ENCODE results near the gene HCN2.

HCN2 gene

DNA sequence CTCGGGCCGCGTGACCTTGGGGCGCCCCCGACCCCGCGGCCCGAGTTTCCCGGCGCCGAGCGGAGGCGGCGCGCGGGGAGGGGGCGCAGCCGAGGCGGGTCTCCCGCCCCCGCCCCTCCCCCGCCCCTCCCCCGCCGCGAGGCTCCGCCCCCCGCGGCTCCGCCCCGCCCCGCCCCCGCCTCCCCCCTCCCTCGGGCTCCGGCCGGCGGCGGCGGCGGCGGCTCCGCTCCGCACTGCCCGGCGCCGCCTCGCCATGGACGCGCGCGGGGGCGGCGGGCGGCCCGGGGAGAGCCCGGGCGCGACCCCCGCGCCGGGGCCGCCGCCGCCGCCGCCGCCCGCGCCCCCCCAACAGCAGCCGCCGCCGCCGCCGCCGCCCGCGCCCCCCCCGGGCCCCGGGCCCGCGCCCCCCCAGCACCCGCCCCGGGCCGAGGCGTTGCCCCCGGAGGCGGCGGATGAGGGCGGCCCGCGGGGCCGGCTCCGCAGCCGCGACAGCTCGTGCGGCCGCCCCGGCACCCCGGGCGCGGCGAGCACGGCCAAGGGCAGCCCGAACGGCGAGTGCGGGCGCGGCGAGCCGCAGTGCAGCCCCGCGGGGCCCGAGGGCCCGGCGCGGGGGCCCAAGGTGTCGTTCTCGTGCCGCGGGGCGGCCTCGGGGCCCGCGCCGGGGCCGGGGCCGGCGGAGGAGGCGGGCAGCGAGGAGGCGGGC is at the start of gene HCN2:
TSS of gene HCN2 (plus strand) at position 189 of the 703 bp plus-strand sequence. CDS start at position 254, 65 bp downstream.
- Histone ChIP-seq H3K4me3 (ENCODE audit: low read length in 2 of 2) (no peak within 1 kb of the TSS), H3K9ac (ENCODE audit: low read length in 2 of 2) (no peak within 1 kb of the TSS), H3K4me1 (ENCODE audit: control insufficient read depth, insufficient read depth, low read length) (peaks cover 18% of the 10 kb centered on the region), H3K27me3 (ENCODE audit: control insufficient read depth in 1 of 2, insufficient read depth in 2 of 2, low read length in 2 of 2) (peaks cover 27 to 44% of the 10 kb centered on the region in 2 donors), H3K9me3 (ENCODE audit: control insufficient read depth in 2 of 2, low read length in 2 of 2) (no peaks in the 10 kb centered on the region), H3K27ac (ENCODE audit: low read length) (no peak within 1 kb of the TSS), H3K36me3 (ENCODE audit: control insufficient read depth in 2 of 2, insufficient read depth in 2 of 2, low read length in 2 of 2) (no peaks in the 10 kb centered on the region)

DNA sequence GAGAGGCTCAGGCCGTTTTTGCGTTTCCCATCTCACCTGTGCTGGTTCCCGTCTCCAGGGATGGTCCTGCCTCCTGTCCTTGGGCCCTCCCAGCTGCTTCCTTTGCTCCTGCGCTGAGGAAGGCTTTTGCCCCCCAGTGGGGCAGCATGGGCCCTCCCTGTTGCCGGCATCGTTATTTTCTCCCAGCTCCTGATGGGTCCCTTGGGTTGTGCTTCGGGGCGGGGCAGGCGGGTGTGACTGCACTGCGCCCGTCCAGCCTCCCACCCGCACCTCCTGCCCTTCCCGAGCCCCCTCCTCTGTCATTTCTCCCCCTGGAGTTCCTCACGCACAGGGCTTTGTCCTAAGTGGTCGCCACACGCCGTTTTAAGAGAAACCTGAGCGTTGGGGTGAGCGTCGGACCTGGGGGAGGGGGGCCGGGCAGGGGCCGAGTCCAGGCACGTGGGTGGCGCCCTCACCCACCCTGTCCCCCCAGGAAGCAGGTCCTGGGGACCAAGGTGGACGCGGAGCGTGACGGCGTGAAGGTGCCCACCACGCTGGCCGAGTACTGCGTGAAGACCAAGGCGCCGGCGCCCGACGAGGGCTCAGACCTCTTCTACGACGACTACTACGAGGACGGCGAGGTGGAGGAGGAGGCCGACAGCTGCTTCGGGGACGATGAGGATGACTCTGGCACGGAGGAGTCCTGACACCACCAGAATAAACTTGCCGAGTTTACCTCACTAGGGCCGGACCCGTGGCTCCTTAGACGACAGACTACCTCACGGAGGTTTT is 48.6 kb upstream of the HCN2 start:
- H3K9me3 ChIP-seq (ENCODE audit: control insufficient read depth in 2 of 2, low read length in 2 of 2) = no peaks in the 10 kb centered on the region
- peaks cover 28 to 29% of the 10 kb centered on the region in 2 donors for H3K36me3 ChIP-seq (ENCODE audit: control insufficient read depth in 2 of 2, insufficient read depth in 2 of 2, low read length in 2 of 2)
- no peak overlapping the region for H3K27ac ChIP-seq (ENCODE audit: low read length)
- peaks cover 2% of the 10 kb centered on the region for H3K4me1 ChIP-seq (ENCODE audit: control insufficient read depth, insufficient read depth, low read length)
- no peak overlapping the region for H3K9ac ChIP-seq (ENCODE audit: low read length in 2 of 2)
- H3K27me3 ChIP-seq (ENCODE audit: control insufficient read depth in 1 of 2, insufficient read depth in 2 of 2, low read length in 2 of 2) = no peaks in the 10 kb centered on the region
- H3K4me3 ChIP-seq (ENCODE audit: low read length in 2 of 2) = no peak overlapping the region

DNA sequence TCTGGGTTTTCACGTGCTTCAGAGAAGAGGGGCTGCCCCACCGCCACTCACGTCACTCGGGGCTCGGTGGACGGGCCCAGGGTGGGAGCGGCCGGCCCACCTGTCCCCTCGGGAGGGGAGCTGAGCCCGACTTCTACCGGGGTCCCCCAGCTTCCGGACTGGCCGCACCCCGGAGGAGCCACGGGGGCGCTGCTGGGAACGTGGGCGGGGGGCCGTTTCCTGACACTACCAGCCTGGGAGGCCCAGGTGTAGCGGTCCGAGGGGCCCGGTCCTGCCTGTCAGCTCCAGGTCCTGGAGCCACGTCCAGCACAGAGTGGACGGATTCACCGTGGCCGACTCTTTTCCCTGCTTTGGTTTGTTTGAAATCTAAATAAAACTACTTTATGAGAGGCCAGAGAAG is 48.0 kb upstream of the HCN2 start:
- Histone ChIP-seq H3K27me3 (ENCODE audit: control insufficient read depth in 1 of 2, insufficient read depth in 2 of 2, low read length in 2 of 2) (no peaks in the 10 kb centered on the region), H3K4me3 (ENCODE audit: low read length in 2 of 2) (no peak overlapping the region), H3K9ac (ENCODE audit: low read length in 2 of 2) (no peak overlapping the region), H3K36me3 (ENCODE audit: control insufficient read depth in 2 of 2, insufficient read depth in 2 of 2, low read length in 2 of 2) (peaks cover 22 to 23% of the 10 kb centered on the region in 2 donors), H3K4me1 (ENCODE audit: control insufficient read depth, insufficient read depth, low read length) (peaks cover 2% of the 10 kb centered on the region), H3K27ac (ENCODE audit: low read length) (no peak overlapping the region), H3K9me3 (ENCODE audit: control insufficient read depth in 2 of 2, low read length in 2 of 2) (no peaks in the 10 kb centered on the region)

DNA sequence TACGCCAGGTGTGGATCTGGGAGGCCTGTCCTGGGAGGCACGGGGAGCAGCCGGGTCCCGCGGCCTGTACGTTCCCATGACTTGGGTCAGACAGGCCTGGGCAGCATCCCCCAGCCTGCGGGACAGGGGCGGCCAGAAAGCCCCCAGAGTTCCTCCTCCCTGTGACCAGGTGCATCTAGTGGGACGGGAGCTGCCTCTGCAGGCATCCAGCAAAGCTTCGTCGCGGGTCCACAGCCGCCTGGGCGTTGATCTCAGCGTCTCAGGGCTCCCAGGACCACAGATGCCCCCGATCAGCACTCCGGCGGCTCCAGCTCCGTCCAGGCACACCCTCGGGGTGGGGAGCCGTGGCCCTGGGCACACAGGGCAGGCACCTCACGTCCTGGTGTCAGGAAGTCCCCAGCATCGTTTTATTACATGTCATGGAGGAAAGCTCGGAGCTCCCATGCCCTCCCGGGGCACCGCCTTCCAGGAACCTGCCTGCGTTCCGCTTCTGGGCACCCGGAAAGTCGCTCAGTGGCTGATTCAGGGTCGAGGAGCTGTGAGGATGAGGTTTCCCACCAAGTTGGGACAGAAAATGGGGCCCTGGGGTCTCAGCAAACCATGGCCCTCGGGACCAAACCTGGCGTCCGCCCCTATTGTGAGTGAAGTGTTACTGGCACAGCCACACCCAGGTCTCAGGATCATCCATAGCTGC is 47.4 kb upstream of the HCN2 start:
- H3K4me1 ChIP-seq (ENCODE audit: control insufficient read depth, insufficient read depth, low read length) = peaks cover 2% of the 10 kb centered on the region
- no peak overlapping the region for H3K9ac ChIP-seq (ENCODE audit: low read length in 2 of 2)
- no peaks in the 10 kb centered on the region for H3K9me3 ChIP-seq (ENCODE audit: control insufficient read depth in 2 of 2, low read length in 2 of 2)
- no peaks in the 10 kb centered on the region for H3K27me3 ChIP-seq (ENCODE audit: control insufficient read depth in 1 of 2, insufficient read depth in 2 of 2, low read length in 2 of 2)
- H3K4me3 ChIP-seq (ENCODE audit: low read length in 2 of 2) = no peak overlapping the region
- peaks cover 18 to 19% of the 10 kb centered on the region in 2 donors for H3K36me3 ChIP-seq (ENCODE audit: control insufficient read depth in 2 of 2, insufficient read depth in 2 of 2, low read length in 2 of 2)
- H3K27ac ChIP-seq (ENCODE audit: low read length) = no peak overlapping the region

- H3K9me3 ChIP-seq (ENCODE audit: control insufficient read depth in 2 of 2, low read length in 2 of 2) = no peaks in the 10 kb centered on the region
- H3K27ac ChIP-seq (ENCODE audit: low read length) = no peak within 1 kb of the TSS
- no peak within 1 kb of the TSS for H3K4me3 ChIP-seq (ENCODE audit: low read length in 2 of 2)
- H3K4me1 ChIP-seq (ENCODE audit: control insufficient read depth, insufficient read depth, low read length) = peaks cover 2% of the 10 kb centered on the region
- no peaks in the 10 kb centered on the region for H3K27me3 ChIP-seq (ENCODE audit: control insufficient read depth in 1 of 2, insufficient read depth in 2 of 2, low read length in 2 of 2)
- no peak within 1 kb of the TSS for H3K9ac ChIP-seq (ENCODE audit: low read length in 2 of 2)
- peaks cover 6 to 10% of the 10 kb centered on the region in 2 donors for H3K36me3 ChIP-seq (ENCODE audit: control insufficient read depth in 2 of 2, insufficient read depth in 2 of 2, low read length in 2 of 2)
These were observed 45.6 kb upstream of the HCN2 start, which contains the start of gene GZMM for GRCh38 chr19:543910-544608. TSS of gene GZMM (plus strand) at chr19:544053. CDS start at chr19:544072, 19 bp downstream.

DNA sequence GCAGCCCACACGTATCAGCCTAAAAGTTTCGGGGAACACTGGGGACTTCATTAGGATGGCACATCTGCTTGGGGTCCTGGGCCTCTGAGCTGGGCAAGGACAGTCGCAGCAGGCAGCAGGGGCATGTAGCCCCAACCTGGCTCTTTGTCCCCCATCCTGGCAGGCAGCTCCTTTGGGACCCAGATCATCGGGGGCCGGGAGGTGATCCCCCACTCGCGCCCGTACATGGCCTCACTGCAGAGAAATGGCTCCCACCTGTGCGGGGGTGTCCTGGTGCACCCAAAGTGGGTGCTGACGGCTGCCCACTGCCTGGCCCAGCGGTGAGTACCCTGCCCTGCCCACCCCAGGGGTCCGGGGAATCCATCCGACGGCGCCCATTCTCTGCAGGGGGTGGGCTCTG is 42.6 kb upstream of the HCN2 start:
- H3K4me1 ChIP-seq (ENCODE audit: control insufficient read depth, insufficient read depth, low read length) = peaks cover 5% of the 10 kb centered on the region
- H3K9me3 ChIP-seq (ENCODE audit: control insufficient read depth in 2 of 2, low read length in 2 of 2) = no peaks in the 10 kb centered on the region
- H3K27ac ChIP-seq (ENCODE audit: low read length) = no peak overlapping the region
- H3K4me3 ChIP-seq (ENCODE audit: low read length in 2 of 2) = no peak overlapping the region
- no peaks in the 10 kb centered on the region for H3K36me3 ChIP-seq (ENCODE audit: control insufficient read depth in 2 of 2, insufficient read depth in 2 of 2, low read length in 2 of 2)
- H3K27me3 ChIP-seq (ENCODE audit: control insufficient read depth in 1 of 2, insufficient read depth in 2 of 2, low read length in 2 of 2) = no peaks in the 10 kb centered on the region
- no peak overlapping the region for H3K9ac ChIP-seq (ENCODE audit: low read length in 2 of 2)

GRCh38 chr19:547836-548720 is 41.6 kb upstream of the HCN2 start:
- no peaks in the 10 kb centered on the region for H3K27me3 ChIP-seq (ENCODE audit: control insufficient read depth in 1 of 2, insufficient read depth in 2 of 2, low read length in 2 of 2)
- H3K9me3 ChIP-seq (ENCODE audit: control insufficient read depth in 2 of 2, low read length in 2 of 2) = no peaks in the 10 kb centered on the region
- peaks cover 5% of the 10 kb centered on the region for H3K4me1 ChIP-seq (ENCODE audit: control insufficient read depth, insufficient read depth, low read length)
- H3K36me3 ChIP-seq (ENCODE audit: control insufficient read depth in 2 of 2, insufficient read depth in 2 of 2, low read length in 2 of 2) = no peaks in the 10 kb centered on the region
- H3K27ac ChIP-seq (ENCODE audit: low read length) = no peak overlapping the region
- no peak overlapping the region for H3K9ac ChIP-seq (ENCODE audit: low read length in 2 of 2)
- H3K4me3 ChIP-seq (ENCODE audit: low read length in 2 of 2) = no peak overlapping the region

DNA sequence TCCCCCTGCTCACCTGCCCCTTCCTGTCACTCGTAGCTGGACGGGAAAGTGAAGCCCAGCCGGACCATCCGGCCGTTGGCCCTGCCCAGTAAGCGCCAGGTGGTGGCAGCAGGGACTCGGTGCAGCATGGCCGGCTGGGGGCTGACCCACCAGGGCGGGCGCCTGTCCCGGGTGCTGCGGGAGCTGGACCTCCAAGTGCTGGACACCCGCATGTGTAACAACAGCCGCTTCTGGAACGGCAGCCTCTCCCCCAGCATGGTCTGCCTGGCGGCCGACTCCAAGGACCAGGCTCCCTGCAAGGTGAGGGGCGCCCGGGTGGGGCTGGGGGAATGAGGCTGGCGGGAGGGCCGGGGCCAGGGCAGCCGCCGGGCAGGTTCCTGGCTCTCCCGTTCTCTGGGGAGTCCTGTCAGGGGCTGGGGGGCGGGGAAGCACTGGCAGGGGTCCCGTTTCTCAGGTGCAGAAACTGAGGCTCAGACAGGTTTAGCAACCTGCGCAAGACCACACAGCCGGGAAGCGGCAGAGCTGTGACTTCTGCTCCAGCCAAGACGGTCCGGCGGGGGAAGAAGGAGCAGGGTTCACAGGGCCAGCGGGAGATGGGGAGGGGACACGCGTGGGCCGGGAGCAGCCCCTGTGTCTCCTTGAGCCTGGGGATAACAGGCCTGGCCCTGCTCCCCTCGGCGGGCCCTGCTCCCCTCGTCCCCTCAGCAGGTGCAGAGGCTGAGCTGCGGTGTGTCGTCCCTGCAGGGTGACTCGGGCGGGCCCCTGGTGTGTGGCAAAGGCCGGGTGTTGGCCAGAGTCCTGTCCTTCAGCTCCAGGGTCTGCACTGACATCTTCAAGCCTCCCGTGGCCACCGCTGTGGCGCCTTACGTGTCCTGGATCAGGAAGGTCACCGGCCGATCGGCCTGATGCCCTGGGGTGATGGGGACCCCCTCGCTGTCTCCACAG is 40.5 kb upstream of the HCN2 start:
- no peak overlapping the region for H3K4me3 ChIP-seq (ENCODE audit: low read length in 2 of 2)
- no peaks in the 10 kb centered on the region for H3K27me3 ChIP-seq (ENCODE audit: control insufficient read depth in 1 of 2, insufficient read depth in 2 of 2, low read length in 2 of 2)
- no peak overlapping the region for H3K27ac ChIP-seq (ENCODE audit: low read length)
- H3K4me1 ChIP-seq (ENCODE audit: control insufficient read depth, insufficient read depth, low read length) = peaks cover 5% of the 10 kb centered on the region
- H3K9me3 ChIP-seq (ENCODE audit: control insufficient read depth in 2 of 2, low read length in 2 of 2) = no peaks in the 10 kb centered on the region
- no peaks in the 10 kb centered on the region for H3K36me3 ChIP-seq (ENCODE audit: control insufficient read depth in 2 of 2, insufficient read depth in 2 of 2, low read length in 2 of 2)
- H3K9ac ChIP-seq (ENCODE audit: low read length in 2 of 2) = no peak overlapping the region

DNA sequence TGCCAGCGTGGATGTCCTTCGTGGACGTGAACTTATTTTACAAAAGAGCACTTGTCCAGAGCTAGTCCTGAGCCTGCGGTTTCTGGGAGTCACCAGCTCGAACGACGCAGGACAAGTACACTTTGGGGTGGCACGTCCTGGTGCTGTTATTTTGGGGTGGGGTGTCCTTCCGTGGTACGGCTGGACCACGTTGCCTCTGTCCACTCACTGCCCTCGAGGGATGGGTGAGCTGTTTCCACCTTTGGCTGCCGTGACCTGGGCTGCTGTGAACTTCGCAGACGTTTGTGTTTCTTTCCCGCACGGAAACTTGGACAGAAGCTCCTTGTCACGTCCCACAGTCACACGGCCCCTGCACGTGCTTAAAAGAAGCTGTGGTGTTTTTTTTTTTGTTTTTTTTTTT is 34.9 kb upstream of the HCN2 start:
- Histone ChIP-seq H3K36me3 (ENCODE audit: control insufficient read depth in 2 of 2, insufficient read depth in 2 of 2, low read length in 2 of 2) (no peaks in the 10 kb centered on the region), H3K9me3 (ENCODE audit: control insufficient read depth in 2 of 2, low read length in 2 of 2) (no peaks in the 10 kb centered on the region), H3K9ac (ENCODE audit: low read length in 2 of 2) (no peak overlapping the region), H3K4me1 (ENCODE audit: control insufficient read depth, insufficient read depth, low read length) (peaks cover 7% of the 10 kb centered on the region), H3K27me3 (ENCODE audit: control insufficient read depth in 1 of 2, insufficient read depth in 2 of 2, low read length in 2 of 2) (no peaks in the 10 kb centered on the region), H3K27ac (ENCODE audit: low read length) (no peak overlapping the region), H3K4me3 (ENCODE audit: low read length in 2 of 2) (no peak overlapping the region)

Data from stomach smooth muscle (tissue), 2 donors.